Spleen (tissue), 7 donors: Measurements from ENCODE around the gene TPST2.

Experiments used
- CTCF ChIP-seq, 11 experiments: fragments of 200-600 bp in 7 of 11; fragments of 450-650 bp in 4 of 11; sonication (generic) in 4 of 11; IDR thresholded peaks in 8 of 11; conservative IDR thresholded peaks in 3 of 11; 1 replicate in 7 of 11; 2 replicates in 4 of 11; pipeline versions ENCODE4 v1.4.0 to v1.8.0; 2016 to 2021; ENCODE audit warnings: antibody characterized with exemption in 11 of 11, inconsistent platforms in 4 of 11, mild to moderate bottlenecking in 1 of 11
- POLR2A ChIP-seq, 3 donors: fragments of 450-650 bp; IDR thresholded peaks; one replicate each; pipeline ENCODE4 v1.5.1; 2017; ENCODE audit warnings: antibody characterized with exemption in 3 of 3, mild to moderate bottlenecking in 1 of 3
- POLR2AphosphoS5 ChIP-seq, 3 donors: sonication (generic); formaldehyde crosslinking; IDR thresholded peaks; one replicate each; pipeline ENCODE4 v1.5.1; 2017; ENCODE audit warnings: antibody characterized with exemption in 3 of 3
- donor health status: DM: no; HTN: no; CAD: no; lungs with moderate emphysema.
- donor health status: DM: no; HTN: no; CAD: no.
- donor health status: DM: no; HTN: no; CAD: no.

- TF ChIP-seq CTCF (IDR thresholded peaks at IDR 0.05 in 8 of 11, conservative IDR thresholded peaks at IDR 0.05 in 3 of 11) (no peak), POLR2A (IDR thresholded peaks at IDR 0.05) (no peak), POLR2AphosphoS5 (IDR thresholded peaks at IDR 0.05) (no peak)
Observed at GRCh38 chr22:26606611-26607010, 16.7 kb upstream of the TPST2 start.
